ENCODE results near the gene RBM15. TPM values are rescaled to one million over a fixed set of nuclear protein-coding genes. Genes with fewer than 3 reads are reported as not detected.
A peak's percentile ranks its signal among the peaks of the same experiment; 100 is the strongest.

The RBM15 gene
- total and polyA plus RNA-seq, 2 of the 13 experiments (the other 11 are each of a cell fraction or from before 2014, with no cell fraction given) = 13.5 to 36.4 TPM

DNA sequence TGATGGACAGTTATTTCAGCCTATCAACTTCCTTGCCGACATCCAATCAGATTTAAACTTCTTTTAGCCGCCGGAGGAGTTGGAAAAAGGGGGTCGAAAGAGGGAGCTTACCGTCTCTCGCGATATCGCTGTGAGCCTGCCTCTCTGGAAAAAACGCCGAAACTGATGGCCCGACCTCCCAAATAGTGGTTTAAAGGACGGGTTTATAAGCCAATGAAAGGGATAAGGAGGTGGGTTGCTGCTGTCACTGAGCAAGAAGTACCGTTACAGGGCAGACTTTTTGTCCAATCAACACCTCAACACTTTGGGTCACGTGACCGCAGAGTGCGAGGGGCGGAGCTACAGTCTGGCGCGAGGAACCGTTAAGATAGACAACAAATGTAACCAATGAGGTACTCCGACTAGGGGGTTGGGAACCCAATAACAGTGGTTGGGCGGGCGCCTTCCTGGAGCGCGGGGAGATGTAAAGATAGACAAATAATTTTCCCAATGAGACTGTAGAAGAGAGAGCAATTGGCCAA is at the start of gene RBM15 (continued):
- no peak for TF ChIP-seq GABPA (IDR thresholded peaks at IDR 0.05; ENCODE audit: low read depth, low read length)
- TF ChIP-seq GABPA (CRISPR knock-in tag; IDR thresholded peaks at IDR 0.05; ENCODE audit: low read depth) = peak; percentile 77
- no peak for TF ChIP-seq ZNF543 (CRISPR knock-in tag; IDR thresholded peaks at IDR 0.05)
- peak; percentile 48; the same call in 1 of the 2 replicates for TF ChIP-seq KDM5A (IDR thresholded peaks at IDR 0.05; ENCODE audit: borderline replicate concordance, low read length)
- TF ChIP-seq PHF5A (CRISPR knock-in tag; IDR thresholded peaks at IDR 0.05; ENCODE audit: low read depth, unreplicated experiment) = no peak
- TF ChIP-seq, protein P1, sequence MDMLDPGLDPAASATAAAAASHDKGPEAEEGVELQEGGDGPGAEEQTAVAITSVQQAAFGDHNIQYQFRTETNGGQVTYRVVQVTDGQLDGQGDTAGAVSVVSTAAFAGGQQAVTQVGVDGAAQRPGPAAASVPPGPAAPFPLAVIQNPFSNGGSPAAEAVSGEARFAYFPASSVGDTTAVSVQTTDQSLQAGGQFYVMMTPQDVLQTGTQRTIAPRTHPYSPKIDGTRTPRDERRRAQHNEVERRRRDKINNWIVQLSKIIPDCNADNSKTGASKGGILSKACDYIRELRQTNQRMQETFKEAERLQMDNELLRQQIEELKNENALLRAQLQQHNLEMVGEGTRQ (IDR thresholded peaks at IDR 0.05; ENCODE audit: low read depth, low read length) = peak; percentile 98
- TF ChIP-seq, protein P1 (CRISPR knock-in tag; IDR thresholded peaks at IDR 0.05; ENCODE audit: borderline replicate concordance) = peak; percentile 96; the same call in 1 of the 2 replicates
- TF ChIP-seq, protein P2, sequence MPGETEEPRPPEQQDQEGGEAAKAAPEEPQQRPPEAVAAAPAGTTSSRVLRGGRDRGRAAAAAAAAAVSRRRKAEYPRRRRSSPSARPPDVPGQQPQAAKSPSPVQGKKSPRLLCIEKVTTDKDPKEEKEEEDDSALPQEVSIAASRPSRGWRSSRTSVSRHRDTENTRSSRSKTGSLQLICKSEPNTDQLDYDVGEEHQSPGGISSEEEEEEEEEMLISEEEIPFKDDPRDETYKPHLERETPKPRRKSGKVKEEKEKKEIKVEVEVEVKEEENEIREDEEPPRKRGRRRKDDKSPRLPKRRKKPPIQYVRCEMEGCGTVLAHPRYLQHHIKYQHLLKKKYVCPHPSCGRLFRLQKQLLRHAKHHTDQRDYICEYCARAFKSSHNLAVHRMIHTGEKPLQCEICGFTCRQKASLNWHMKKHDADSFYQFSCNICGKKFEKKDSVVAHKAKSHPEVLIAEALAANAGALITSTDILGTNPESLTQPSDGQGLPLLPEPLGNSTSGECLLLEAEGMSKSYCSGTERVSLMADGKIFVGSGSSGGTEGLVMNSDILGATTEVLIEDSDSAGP (CRISPR knock-in tag; IDR thresholded peaks at IDR 0.05; ENCODE audit: borderline replicate concordance) = peak; percentile 97; the same call in 1 of the 2 replicates
- TF ChIP-seq, protein P3, sequence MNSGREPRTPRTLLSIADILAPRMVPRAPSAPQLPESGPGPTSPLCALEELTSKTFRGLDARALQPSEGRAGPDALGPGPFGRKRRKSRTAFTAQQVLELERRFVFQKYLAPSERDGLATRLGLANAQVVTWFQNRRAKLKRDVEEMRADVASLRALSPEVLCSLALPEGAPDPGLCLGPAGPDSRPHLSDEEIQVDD (CRISPR knock-in tag; IDR thresholded peaks at IDR 0.05; ENCODE audit: borderline replicate concordance) = no peak
- TF ChIP-seq BHLHE40 (IDR thresholded peaks at IDR 0.05; ENCODE audit: low read length) = peak; percentile 88
- 0 out of 2 replicates have a peak, but pooled peaks have one; percentile 26 for TF ChIP-seq ZFP36L1 (CRISPR knock-in tag; IDR thresholded peaks at IDR 0.05)
- TF ChIP-seq, protein P4, sequence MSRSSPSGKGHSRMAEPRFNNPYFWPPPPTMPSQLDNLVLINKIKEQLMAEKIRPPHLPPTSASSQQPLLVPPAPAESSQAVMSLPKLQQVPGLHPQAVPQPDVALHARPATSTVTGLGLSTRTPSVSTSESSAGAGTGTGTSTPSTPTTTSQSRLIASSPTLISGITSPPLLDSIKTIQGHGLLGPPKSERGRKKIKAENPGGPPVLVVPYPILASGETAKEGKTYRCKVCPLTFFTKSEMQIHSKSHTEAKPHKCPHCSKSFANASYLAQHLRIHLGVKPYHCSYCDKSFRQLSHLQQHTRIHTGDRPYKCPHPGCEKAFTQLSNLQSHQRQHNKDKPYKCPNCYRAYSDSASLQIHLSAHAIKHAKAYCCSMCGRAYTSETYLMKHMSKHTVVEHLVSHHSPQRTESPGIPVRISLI (CRISPR knock-in tag; IDR thresholded peaks at IDR 0.05; ENCODE audit: borderline replicate concordance) = peak; percentile 57; the same call in 1 of the 2 replicates
- TF ChIP-seq NFYB (CRISPR knock-in tag; IDR thresholded peaks at IDR 0.05) = peak; percentile 91
- 0 out of 2 replicates have a peak, but pooled peaks have one; percentile 25 for TF ChIP-seq SSRP1 (CRISPR knock-in tag; IDR thresholded peaks at IDR 0.05)
- peak; percentile 46; the same call in 1 of the 2 replicates for TF ChIP-seq SPEN (CRISPR knock-in tag; IDR thresholded peaks at IDR 0.05; ENCODE audit: low read depth)
- TF ChIP-seq, protein P5, sequence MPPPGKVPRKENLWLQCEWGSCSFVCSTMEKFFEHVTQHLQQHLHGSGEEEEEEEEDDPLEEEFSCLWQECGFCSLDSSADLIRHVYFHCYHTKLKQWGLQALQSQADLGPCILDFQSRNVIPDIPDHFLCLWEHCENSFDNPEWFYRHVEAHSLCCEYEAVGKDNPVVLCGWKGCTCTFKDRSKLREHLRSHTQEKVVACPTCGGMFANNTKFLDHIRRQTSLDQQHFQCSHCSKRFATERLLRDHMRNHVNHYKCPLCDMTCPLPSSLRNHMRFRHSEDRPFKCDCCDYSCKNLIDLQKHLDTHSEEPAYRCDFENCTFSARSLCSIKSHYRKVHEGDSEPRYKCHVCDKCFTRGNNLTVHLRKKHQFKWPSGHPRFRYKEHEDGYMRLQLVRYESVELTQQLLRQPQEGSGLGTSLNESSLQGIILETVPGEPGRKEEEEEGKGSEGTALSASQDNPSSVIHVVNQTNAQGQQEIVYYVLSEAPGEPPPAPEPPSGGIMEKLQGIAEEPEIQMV (CRISPR knock-in tag; IDR thresholded peaks at IDR 0.05; ENCODE audit: low read depth) = no peak
- no peak; a peak in 1 of 4 replicates for TF ChIP-seq NR2F1 (CRISPR knock-in tag; IDR thresholded peaks at IDR 0.05)
- TF ChIP-seq NFATC3 (CRISPR knock-in tag; IDR thresholded peaks at IDR 0.05) = peak; percentile 33; the same call in 1 of the 2 replicates
- 0 out of 2 replicates have a peak, but pooled peaks have one; percentile 54 for TF ChIP-seq NAIF1 (CRISPR knock-in tag; IDR thresholded peaks at IDR 0.05; ENCODE audit: borderline replicate concordance)
- TF ChIP-seq, protein P6, sequence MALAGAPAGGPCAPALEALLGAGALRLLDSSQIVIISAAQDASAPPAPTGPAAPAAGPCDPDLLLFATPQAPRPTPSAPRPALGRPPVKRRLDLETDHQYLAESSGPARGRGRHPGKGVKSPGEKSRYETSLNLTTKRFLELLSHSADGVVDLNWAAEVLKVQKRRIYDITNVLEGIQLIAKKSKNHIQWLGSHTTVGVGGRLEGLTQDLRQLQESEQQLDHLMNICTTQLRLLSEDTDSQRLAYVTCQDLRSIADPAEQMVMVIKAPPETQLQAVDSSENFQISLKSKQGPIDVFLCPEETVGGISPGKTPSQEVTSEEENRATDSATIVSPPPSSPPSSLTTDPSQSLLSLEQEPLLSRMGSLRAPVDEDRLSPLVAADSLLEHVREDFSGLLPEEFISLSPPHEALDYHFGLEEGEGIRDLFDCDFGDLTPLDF (CRISPR knock-in tag; IDR thresholded peaks at IDR 0.05) = peak; percentile 97
- TF ChIP-seq RFX5 (IDR thresholded peaks at IDR 0.05; ENCODE audit: low read depth, low read length) = peak; percentile 92

Data from HepG2 (cell line).